Loucy (cell line): ENCODE data around the gene CLDN3.
"Not testable (repeated sequence)": the region's sequence is repeated elsewhere in the genome, so short reads cannot be mapped to it uniquely, and the experiment has no call there.

Source experiments
- H2AFZ ChIP-seq: fragments of 200-600 bp; sonication (generic); 2 replicates; pipeline ENCODE4 v1.6.0; 2016; ENCODE audit warnings: antibody characterized with exemption, mild to moderate bottlenecking, low read length, moderate library complexity
- H3F3A ChIP-seq: fragments of 200-600 bp; 2 replicates; pipeline ENCODE4 v1.6.0; 2016; ENCODE audit warnings: antibody characterized with exemption, low read depth, mild to moderate bottlenecking
- H3K27me3 ChIP-seq: fragments of 200-600 bp; sonication (generic); 2 replicates; pipeline ENCODE4 v1.6.1; 2014; ENCODE audit warnings: low read length, mild to moderate bottlenecking; ENCODE audit not compliant: insufficient read depth, poor library complexity, severe bottlenecking
- H3K36me3 ChIP-seq: fragments of 200-600 bp; sonication (generic); 2 replicates; pipeline ENCODE4 v1.6.1; 2016; ENCODE audit warnings: low read length; ENCODE audit not compliant: insufficient read depth
- H3K4me1 ChIP-seq: fragments of 200-600 bp; sonication (generic); 2 replicates; pipeline ENCODE4 v1.5.1; 2014; ENCODE audit warnings: low read length, mild to moderate bottlenecking; ENCODE audit not compliant: insufficient read depth, poor library complexity, severe bottlenecking
- H3K4me2 ChIP-seq: fragments of 200-600 bp; sonication (generic); 2 replicates; pipeline ENCODE4 v1.6.0; 2014; ENCODE audit warnings: antibody characterized with exemption, low read length, low read depth, mild to moderate bottlenecking; ENCODE audit not compliant: poor library complexity, severe bottlenecking
- H3K4me3 ChIP-seq: fragments of 200-600 bp; sonication (generic); 2 replicates; pipeline ENCODE4 v1.5.1; 2014; ENCODE audit warnings: low read length, mild to moderate bottlenecking, mixed read lengths; ENCODE audit not compliant: poor library complexity, severe bottlenecking
- H3K79me2 ChIP-seq: fragments of 200-600 bp; sonication (generic); 2 replicates; pipeline ENCODE4 v1.6.1; 2014; ENCODE audit warnings: low read length; ENCODE audit not compliant: insufficient read depth
- H3K9ac ChIP-seq: fragments of 200-600 bp; sonication (generic); 2 replicates; pipeline ENCODE4 v1.6.0; 2014; ENCODE audit warnings: mild to moderate bottlenecking, low read depth, low read length, moderate library complexity; ENCODE audit not compliant: poor library complexity, severe bottlenecking
- H3K9me2 ChIP-seq: fragments of 200-600 bp; sonication (generic); replicated peaks from 2 replicates; pipeline ENCODE4 v1.6.1; 2016; ENCODE audit warnings: low read depth, low read length, mixed read lengths
- H3K9me3 ChIP-seq: fragments of 200-600 bp; sonication (generic); 2 replicates; pipeline ENCODE4 v1.6.1; 2014; ENCODE audit warnings: mild to moderate bottlenecking, antibody characterized with exemption, low read length, low read depth; ENCODE audit not compliant: insufficient read depth
- H4K20me1 ChIP-seq: fragments of 200-600 bp; sonication (generic); 2 replicates; pipeline ENCODE4 v1.6.0; 2014; ENCODE audit warnings: antibody characterized with exemption, low read length, mild to moderate bottlenecking; ENCODE audit not compliant: insufficient read depth, poor library complexity, severe bottlenecking
- CTCF ChIP-seq: fragments of 200-600 bp; sonication (generic); conservative IDR thresholded peaks from 2 replicates; pipeline ENCODE4 v1.5.1; 2014; ENCODE audit warnings: mild to moderate bottlenecking, antibody characterized with exemption, low read length
- EZH2phosphoT487 ChIP-seq: fragments of 200-600 bp; IDR thresholded peaks from 2 replicates; pipeline ENCODE4 v1.6.1; 2018; ENCODE audit warnings: antibody characterized with exemption, mild to moderate bottlenecking, moderate library complexity, borderline replicate concordance

CLDN3 gene

GRCh38 chr7:73726083-73726466 is 44.0 kb downstream of the CLDN3 start:
- no peaks in the 10 kb centered on the region for H4K20me1 ChIP-seq
- H3F3A ChIP-seq = no peaks in the 10 kb centered on the region
- TF ChIP-seq CTCF = no peak
- no peak for TF ChIP-seq EZH2phosphoT487
- no peaks in the 10 kb centered on the region for H3K9me2 ChIP-seq
- no peak overlapping the region for H3K4me2 ChIP-seq
- H3K4me3 ChIP-seq = no peak overlapping the region
- no peaks in the 10 kb centered on the region for H3K9me3 ChIP-seq
- no peaks in the 10 kb centered on the region for H3K4me1 ChIP-seq
- no peaks in the 10 kb centered on the region for H3K36me3 ChIP-seq
- H3K27me3 ChIP-seq = peaks cover 14% of the 10 kb centered on the region
- no peak overlapping the region for H3K9ac ChIP-seq
- H3K79me2 ChIP-seq = no peaks in the 10 kb centered on the region
- H2AFZ ChIP-seq = no peak overlapping the region

GRCh38 chr7:73723813-73724212 is 46.3 kb downstream of the CLDN3 start:
- peaks cover 20% of the 10 kb centered on the region for H3K27me3 ChIP-seq
- no peaks in the 10 kb centered on the region for H3K9me3 ChIP-seq
- H3K4me1 ChIP-seq = peaks cover 6% of the 10 kb centered on the region
- H3K4me2 ChIP-seq = no peak overlapping the region
- no peak overlapping the region for H3K9ac ChIP-seq
- H3K79me2 ChIP-seq = no peaks in the 10 kb centered on the region
- no peak overlapping the region for H2AFZ ChIP-seq
- H3K4me3 ChIP-seq = no peak overlapping the region
- H3K36me3 ChIP-seq = no peaks in the 10 kb centered on the region
- no peak for TF ChIP-seq CTCF
- TF ChIP-seq EZH2phosphoT487 = no peak
- H3K9me2 ChIP-seq = no peaks in the 10 kb centered on the region
- no peaks in the 10 kb centered on the region for H3F3A ChIP-seq
- peaks cover 8% of the 10 kb centered on the region for H4K20me1 ChIP-seq

- Histone ChIP-seq H2AFZ (no peak overlapping the region), H3K27me3 (peaks cover 20% of the 10 kb centered on the region), H3K9ac (no peak overlapping the region), H3K36me3 (no peaks in the 10 kb centered on the region), H3K79me2 (no peaks in the 10 kb centered on the region), H3K9me2 (no peaks in the 10 kb centered on the region), H3F3A (no peaks in the 10 kb centered on the region), H4K20me1 (peaks cover 16% of the 10 kb centered on the region), H3K4me2 (no peak overlapping the region), H3K4me3 (no peak overlapping the region), H3K9me3 (no peaks in the 10 kb centered on the region), H3K4me1 (peaks cover 15% of the 10 kb centered on the region)
- TF ChIP-seq CTCF = no peak
- no peak for TF ChIP-seq EZH2phosphoT487
Observed at GRCh38 chr7:73722785-73723184, 47.3 kb downstream of the CLDN3 start.

- H3K4me2 ChIP-seq, H3K9me2 ChIP-seq, H3K9me3 ChIP-seq, H3K4me3 ChIP-seq, H3F3A ChIP-seq, H3K9ac ChIP-seq, H2AFZ ChIP-seq, H3K36me3 ChIP-seq, H3K79me2 ChIP-seq: not testable (repeated sequence)
- H4K20me1 ChIP-seq = peaks cover 20% of the 10 kb centered on the region
- peaks cover 21% of the 10 kb centered on the region for H3K4me1 ChIP-seq
- H3K27me3 ChIP-seq = peaks cover 20% of the 10 kb centered on the region
Observed at GRCh38 chr7:73722182-73722581, 47.9 kb downstream of the CLDN3 start.
